UCSD-AML1 (cell line): ENCODE results near the gene DCXR.

ENCODE experiments used
- DNase-seq: peaks from one replicate; lab custom pipeline; 2025; ENCODE audit not compliant: unreplicated experiment; lab: John Stamatoyannopoulos, UW

Gene DCXR

GRCh38 chr17:81999976-82000802 is 37.3 kb downstream of the DCXR start:
- DNase-seq: no peak

GRCh38 chr17:81999587-81999975 is 37.9 kb downstream of the DCXR start:
- no peak for DNase-seq

- no peak for DNase-seq
These were observed 38.6 kb downstream of the DCXR start for GRCh38 chr17:81998691-81999438.

- no peak for DNase-seq
These were observed 39.3 kb downstream of the DCXR start for GRCh38 chr17:81998212-81998611.

GRCh38 chr17:81996757-81997441 is 40.6 kb downstream of the DCXR start:
- DNase-seq: no peak

- no peak for DNase-seq
These were observed 41.2 kb downstream of the DCXR start for GRCh38 chr17:81996232-81996756.

- no peak for DNase-seq
These were observed 41.9 kb downstream of the DCXR start for GRCh38 chr17:81995463-81996231.

- no peak for DNase-seq
These were observed 42.7 kb downstream of the DCXR start for GRCh38 chr17:81994593-81995462.

- DNase-seq: no peak
These were observed 43.5 kb downstream of the DCXR start for GRCh38 chr17:81993729-81994592.

GRCh38 chr17:81992306-81993102 is 45.0 kb downstream of the DCXR start:
- no peak for DNase-seq

- no peak for DNase-seq
These were observed 45.7 kb downstream of the DCXR start for GRCh38 chr17:81991684-81992305.

GRCh38 chr17:81990836-81991683 is 46.4 kb downstream of the DCXR start:
- no peak for DNase-seq

- DNase-seq: no peak
These were observed 50.2 kb downstream of the DCXR start for GRCh38 chr17:81987161-81987770.

GRCh38 chr17:81986606-81987005 is 50.9 kb downstream of the DCXR start:
- no peak for DNase-seq
